Measurements from ENCODE around the gene PPP6R3.

The PPP6R3 gene

DNA sequence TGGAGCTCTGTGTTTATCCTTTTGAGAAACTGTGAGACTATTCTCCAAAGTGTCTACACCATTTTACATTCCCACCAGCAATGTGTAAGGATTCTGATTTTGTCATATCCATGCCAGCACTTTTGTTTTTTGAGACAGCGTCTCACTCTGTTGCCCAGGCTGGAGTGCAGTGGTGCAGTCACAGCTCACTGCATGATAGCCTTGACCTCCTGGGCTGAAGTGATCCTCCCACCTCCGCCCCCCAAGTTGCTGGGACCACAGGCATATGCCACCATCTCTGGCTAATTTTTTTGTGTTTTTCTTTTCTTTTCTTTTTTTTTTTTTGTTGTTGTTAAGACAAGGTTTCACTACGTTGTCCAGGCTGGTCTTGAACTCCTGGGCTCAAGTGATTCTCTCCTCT is 35.3 kb downstream of the PPP6R3 start:
- DNase-seq (ENCODE audit: low spot score): no peak

GRCh38 chr11:68497761-68498160 is 37.2 kb downstream of the PPP6R3 start:
- no peak for DNase-seq (ENCODE audit: low spot score)

GRCh38 chr11:68498321-68498720 is 37.8 kb downstream of the PPP6R3 start:
- DNase-seq (ENCODE audit: low spot score): no peak

- no peak for DNase-seq (ENCODE audit: low spot score)
Measured at GRCh38 chr11:68498903-68499883, 38.6 kb downstream of the PPP6R3 start.

DNA sequence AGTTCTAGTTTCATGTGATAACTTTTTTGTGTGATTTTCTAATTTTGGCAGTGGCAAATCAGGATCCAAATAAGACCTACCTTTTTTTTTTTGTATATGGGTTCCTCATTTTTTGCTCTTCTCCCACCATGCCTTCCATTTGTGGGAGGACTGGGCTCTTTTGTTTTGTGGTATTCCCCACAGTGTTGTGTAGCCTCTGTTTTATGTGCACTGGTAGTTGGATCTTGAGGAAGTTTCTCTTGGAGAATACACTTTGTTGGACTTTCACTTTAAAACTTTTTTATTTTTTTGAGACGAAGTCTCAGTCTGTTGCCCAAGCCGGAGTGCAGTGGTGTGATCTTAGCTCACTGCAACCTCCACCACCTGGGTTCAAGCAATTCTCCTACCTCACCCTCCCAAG is 39.7 kb downstream of the PPP6R3 start:
- DNase-seq (ENCODE audit: low spot score): no peak

GRCh38 chr11:68501813-68502212 is 41.3 kb downstream of the PPP6R3 start:
- no peak for DNase-seq (ENCODE audit: low spot score)

GRCh38 chr11:68503251-68503687 is 42.7 kb downstream of the PPP6R3 start:
- no peak for DNase-seq (ENCODE audit: low spot score)

DNA sequence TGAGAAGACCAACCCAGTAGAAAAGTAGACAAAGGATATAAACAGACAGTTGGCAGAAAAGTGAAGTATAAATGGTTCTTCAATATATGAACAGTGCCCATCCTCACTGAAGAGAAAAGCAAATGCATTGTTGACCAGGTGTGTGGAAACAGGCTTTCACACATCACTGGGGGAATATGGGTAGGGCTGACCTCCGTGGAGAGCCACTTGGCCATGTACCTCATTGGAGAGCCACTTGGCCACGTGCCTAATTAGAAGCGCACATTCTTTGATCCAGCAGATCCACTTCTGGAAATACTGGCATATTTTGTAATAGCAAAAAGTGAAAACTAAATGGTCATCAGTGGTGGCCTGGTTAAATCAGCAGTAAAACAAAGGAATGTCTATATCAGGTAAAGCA is 43.2 kb downstream of the PPP6R3 start:
- no peak for DNase-seq (ENCODE audit: low spot score)

DNA sequence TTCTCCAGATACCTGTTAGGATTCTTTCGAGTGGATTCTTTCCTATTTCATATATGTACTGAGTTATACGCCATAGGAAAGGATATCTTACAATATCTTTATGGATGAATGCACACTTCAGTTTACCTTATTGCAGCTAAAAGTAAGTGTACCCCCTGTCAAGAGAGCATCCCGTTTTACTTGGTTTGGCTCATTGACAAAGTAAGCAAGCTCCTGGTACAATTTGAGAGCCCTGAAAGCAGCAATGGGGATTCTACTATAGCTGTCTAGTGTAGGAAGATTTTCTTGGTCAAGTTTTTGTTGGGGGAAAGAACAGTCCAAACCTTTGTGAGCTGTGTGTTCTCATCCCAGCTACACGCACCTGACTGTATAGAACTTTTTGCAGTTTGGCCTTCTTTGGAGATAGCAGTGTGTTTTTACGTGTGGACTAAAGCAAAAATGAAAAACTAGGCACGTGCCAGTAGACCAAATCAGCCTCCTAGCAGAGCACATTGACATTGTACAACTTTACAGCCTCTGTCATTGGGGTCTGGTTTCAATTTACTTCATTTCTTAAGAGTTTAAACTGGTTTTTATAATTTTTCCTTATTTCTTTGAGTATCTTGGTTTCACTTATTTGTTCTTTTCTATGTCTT is 44.0 kb downstream of the PPP6R3 start:
- no peak for DNase-seq (ENCODE audit: low spot score)

- DNase-seq (ENCODE audit: low spot score): no peak
Measured at GRCh38 chr11:68505596-68505995, 45.0 kb downstream of the PPP6R3 start.

GRCh38 chr11:68506908-68507307 is 46.4 kb downstream of the PPP6R3 start:
- no peak for DNase-seq (ENCODE audit: low spot score)

DNA sequence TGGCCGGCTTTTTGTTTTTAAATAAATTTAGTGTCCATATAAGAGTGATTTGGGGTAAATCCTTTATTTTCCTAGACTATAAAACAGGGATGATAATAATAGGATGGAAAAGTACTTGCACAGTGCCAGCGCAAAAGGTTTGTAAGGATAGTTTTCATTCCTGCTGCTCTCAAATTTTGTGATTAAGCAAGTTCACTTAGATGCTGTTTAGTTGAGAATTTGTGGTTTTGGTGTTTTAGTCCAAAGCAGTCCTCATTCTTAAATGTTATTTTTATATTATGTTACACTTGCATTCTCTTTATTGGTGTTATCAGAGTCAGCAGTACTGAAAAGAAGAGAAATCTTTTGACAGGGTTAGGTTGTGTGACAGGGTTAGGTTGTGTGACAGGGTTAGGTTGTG is 47.9 kb downstream of the PPP6R3 start:
- DNase-seq (ENCODE audit: low spot score): no peak

DNA sequence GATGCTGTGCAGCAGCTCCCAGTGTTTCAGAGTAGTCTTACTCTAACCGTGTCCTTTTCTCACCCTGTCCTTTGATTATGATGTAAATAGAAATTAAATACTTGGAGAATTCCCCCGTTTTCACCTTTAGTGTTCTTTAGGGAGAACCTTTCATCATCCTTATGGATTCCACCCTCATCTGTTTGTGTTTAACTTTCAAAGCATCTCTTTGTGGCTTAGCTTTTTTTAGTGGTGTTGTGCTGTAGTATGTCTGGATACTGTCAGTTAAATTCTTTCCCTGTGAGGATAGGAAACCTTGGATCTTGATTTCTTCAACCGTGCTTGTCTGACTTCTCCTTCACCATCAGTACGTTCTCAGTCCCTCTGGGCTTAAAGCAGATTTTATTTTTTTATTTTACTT is 48.5 kb downstream of the PPP6R3 start:
- no peak for DNase-seq (ENCODE audit: low spot score)

DNA sequence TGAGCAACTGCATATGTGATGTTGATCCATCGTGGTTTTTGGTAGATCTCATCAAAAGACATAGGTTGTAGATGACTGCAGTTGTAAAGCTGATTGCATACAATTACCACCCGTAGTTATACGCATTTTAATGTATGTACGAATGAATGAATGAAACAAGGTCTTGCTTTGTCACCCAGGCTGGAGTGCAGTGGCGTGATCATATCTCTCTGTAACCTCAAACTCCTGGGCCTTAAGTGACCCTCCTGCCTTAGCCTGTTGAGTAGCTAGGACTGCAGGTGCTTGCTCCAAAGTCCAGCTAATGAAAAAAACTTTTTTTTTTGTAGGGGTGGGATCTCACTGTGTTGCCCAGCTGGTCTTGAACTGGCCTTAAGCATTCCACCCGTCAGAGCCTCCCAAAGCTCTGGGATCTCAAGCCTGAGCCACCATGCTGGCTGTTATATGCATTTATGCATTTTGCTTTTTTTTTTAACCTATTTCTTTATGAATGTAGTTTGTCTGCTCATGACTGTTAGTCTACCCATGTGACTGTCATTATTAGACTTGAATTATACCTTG is 53.5 kb downstream of the PPP6R3 start:
- DNase-seq (ENCODE audit: low spot score): no peak

DNA sequence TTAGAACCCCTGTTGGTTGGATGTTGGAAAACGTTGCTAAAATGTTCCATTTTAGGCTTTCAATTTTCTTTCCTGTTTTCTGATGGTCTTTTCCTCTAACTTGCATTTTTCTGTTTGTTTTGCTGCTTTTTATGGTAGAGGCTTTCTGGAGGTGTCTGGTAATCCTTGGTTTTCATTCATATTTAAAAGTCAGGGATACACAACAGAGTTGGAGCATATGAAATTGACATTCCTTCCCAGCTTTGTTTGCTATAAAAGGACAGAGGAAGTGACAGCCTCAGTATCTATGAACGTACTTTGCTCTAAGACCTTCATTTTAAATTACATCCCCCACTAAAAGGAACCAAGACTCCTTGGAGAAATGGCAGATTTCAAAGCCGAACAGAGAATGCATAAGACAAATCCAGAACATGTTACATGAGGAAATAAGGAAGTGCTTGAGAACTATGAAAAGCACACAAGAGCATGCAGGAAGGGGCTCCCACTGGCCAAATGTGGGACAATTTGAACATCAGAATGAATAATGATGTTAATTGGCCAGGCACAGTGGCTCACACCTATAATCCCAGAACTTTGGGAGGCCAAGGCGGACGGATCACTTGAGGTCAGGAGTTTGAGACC is 56.7 kb downstream of the PPP6R3 start:
- DNase-seq (ENCODE audit: low spot score): no peak

DNA sequence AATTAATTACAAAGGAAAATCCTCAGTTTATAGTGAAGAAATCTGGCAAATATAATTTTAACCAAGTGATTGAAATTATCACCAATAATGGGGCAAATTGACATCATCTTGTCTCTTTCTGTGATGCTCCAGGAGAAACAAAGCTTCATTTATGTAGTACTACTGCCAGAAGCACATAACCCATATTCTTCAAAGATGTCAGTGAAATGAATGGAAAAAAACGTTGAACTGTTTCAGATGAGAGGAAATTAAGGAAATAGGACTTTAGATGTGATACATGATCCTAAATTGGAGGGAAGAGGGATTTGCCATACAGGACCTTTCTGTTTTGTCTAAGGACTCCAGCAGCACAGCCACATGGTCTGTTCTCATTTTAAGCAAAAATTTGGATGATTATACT is 57.6 kb downstream of the PPP6R3 start:
- no peak for DNase-seq (ENCODE audit: low spot score)

DNA sequence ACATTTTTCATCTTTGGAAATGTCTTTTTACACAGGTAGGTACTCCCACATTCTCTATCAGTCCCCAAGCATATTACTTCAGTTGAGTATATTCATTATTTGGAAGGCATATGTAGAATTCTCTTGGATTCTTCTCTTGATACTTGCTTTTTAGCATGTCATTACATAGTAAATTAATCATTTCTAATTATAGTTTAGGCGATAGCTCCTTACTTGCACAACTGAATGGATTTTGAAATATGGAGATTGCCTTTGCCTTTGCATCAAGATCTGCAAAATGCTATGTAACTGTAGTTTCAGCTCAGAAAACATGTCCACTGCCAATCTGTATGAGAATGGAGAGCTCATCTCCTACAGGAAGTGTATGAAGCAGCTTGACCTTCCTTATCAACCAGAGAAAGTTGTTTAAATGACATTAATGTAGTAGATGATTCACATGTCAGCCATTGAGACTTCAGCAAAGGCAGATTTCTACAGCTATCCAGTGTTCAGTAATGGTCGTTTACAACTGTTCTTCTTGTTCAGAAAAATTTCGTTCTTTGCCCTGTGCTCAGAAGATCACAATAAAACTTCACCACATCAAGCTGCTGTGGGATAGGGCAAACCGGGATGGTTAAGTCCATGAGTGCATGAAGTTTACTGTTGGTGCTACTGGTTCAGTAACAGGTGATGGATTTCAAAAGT is 61.6 kb downstream of the PPP6R3 start:
- no peak for DNase-seq (ENCODE audit: low spot score)

GRCh38 chr11:68523033-68523432 is 62.5 kb downstream of the PPP6R3 start:
- no peak for DNase-seq (ENCODE audit: low spot score)

GRCh38 chr11:68523743-68524142 is 63.2 kb downstream of the PPP6R3 start:
- no peak for DNase-seq (ENCODE audit: low spot score)

- DNase-seq (ENCODE audit: low spot score): no peak
Measured at GRCh38 chr11:68524213-68524612, 63.7 kb downstream of the PPP6R3 start.

GRCh38 chr11:68524681-68525080 is 64.1 kb downstream of the PPP6R3 start:
- peak; percentile 56 for DNase-seq (ENCODE audit: low spot score)

GRCh38 chr11:68525336-68525735 is 64.8 kb downstream of the PPP6R3 start:
- DNase-seq (ENCODE audit: low spot score): no peak
